ENCODE results near the gene ILF3.

Gene ILF3

DNA sequence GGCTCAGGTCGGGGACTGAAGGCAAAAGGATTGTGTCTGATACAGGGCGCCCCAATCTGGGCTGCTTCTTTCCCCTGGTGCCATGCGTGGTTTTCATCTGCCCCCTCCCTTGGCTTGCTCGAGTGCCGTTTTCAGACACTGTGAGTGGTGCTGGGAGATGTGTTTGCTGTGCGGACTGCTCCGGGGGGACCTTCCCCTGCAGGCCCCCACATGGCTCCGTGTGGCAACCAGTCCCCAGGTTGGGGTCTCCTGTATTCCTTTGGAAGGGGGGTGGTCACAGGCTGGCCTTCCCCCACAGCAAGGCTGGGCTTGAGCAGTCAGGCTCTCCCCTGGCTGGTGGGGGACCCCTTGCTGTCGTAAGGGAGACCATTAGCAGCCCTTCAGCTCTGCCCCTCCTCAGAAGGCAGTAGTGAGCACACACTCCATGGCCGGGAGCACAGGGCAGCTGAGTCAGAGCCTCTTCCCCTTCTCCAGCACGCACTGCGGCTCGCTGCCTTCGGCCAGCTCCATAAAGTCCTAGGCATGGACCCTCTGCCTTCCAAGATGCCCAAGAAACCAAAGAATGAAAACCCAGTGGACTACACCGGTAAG lies 26.5 kb downstream of the ILF3 start:
- Histone ChIP-seq H3K4me2 (ENCODE audit: low read depth, low read length, poor library complexity, severe bottlenecking) (no peak overlapping the region), H3K9me2 (replicated peaks; ENCODE audit: insufficient read depth, low read length) (no peaks in the 10 kb centered on the region), H3F3A (ENCODE audit: insufficient read depth) (no peaks in the 10 kb centered on the region), H3K9ac (ENCODE audit: low read length) (no peak overlapping the region), H3K27me3 (ENCODE audit: low read length) (no peaks in the 10 kb centered on the region), H3K9me3 (ENCODE audit: insufficient read depth, low read length) (no peaks in the 10 kb centered on the region), H4K20me1 (ENCODE audit: low read depth, low read length) (peaks cover 15% of the 10 kb centered on the region; the same call in 1 of the 2 replicates), H3K4me3 (ENCODE audit: insufficient read depth, low read length, poor library complexity, severe bottlenecking) (no peak overlapping the region), H3K36me3 (ENCODE audit: low read length) (peaks cover 61% of the 10 kb centered on the region), H2AFZ (ENCODE audit: low read depth, low read length, severe bottlenecking) (no peak overlapping the region), H3K79me2 (ENCODE audit: insufficient read depth, low read length) (peaks cover 15% of the 10 kb centered on the region), H3K27ac (ENCODE audit: low read depth, low read length) (no peak overlapping the region)
- TF ChIP-seq EZH2phosphoT487 (conservative IDR thresholded peaks at IDR 0.05; ENCODE audit: low read length), result no peak
- TF ChIP-seq, protein P1, sequence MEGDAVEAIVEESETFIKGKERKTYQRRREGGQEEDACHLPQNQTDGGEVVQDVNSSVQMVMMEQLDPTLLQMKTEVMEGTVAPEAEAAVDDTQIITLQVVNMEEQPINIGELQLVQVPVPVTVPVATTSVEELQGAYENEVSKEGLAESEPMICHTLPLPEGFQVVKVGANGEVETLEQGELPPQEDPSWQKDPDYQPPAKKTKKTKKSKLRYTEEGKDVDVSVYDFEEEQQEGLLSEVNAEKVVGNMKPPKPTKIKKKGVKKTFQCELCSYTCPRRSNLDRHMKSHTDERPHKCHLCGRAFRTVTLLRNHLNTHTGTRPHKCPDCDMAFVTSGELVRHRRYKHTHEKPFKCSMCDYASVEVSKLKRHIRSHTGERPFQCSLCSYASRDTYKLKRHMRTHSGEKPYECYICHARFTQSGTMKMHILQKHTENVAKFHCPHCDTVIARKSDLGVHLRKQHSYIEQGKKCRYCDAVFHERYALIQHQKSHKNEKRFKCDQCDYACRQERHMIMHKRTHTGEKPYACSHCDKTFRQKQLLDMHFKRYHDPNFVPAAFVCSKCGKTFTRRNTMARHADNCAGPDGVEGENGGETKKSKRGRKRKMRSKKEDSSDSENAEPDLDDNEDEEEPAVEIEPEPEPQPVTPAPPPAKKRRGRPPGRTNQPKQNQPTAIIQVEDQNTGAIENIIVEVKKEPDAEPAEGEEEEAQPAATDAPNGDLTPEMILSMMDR (IDR thresholded peaks at IDR 0.05; ENCODE audit: insufficient read depth, low read length, poor library complexity, severe bottlenecking), result no peak

- peaks cover 15% of the 10 kb centered on the region; the same call in 1 of the 2 replicates for H4K20me1 ChIP-seq (ENCODE audit: low read depth, low read length)
Measured at GRCh38 chr19:10681658-10682057, 27.5 kb downstream of the ILF3 start.

DNA sequence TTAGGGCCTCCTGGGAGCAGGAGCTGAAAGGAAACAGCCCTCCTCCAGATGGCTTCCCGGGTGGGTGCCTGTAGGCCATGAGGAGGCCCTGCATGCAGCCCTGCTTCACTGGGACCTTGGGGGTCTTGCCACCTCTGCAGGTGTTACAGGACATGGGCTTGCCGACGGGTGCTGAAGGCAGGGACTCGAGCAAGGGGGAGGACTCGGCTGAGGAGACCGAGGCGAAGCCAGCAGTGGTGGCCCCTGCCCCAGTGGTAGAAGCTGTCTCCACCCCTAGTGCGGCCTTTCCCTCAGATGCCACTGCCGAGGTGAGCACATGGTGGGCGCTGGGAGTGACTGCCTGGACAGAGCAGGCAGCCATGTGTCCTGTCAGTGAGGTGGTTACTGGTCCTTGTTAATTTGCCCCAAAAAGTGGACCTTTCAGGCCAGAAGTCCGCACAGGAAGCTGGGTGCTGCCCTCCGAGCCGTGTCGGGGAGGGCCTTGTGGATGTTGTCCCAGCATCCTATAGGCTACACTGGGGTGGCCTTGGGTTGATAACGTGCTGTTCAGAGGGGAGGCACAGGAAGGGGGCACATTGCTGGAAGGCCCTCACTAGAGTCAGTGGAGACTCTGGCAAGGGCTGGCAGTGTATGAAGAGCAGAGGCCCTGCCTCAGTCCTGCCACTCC lies 28.4 kb downstream of the ILF3 start:
- H3K9ac ChIP-seq (ENCODE audit: low read length), result no peak overlapping the region
- H3K27ac ChIP-seq (ENCODE audit: low read depth, low read length), result no peak overlapping the region
- H3K9me2 ChIP-seq (replicated peaks; ENCODE audit: insufficient read depth, low read length), result no peaks in the 10 kb centered on the region
- H4K20me1 ChIP-seq (ENCODE audit: low read depth, low read length), result peaks cover 8% of the 10 kb centered on the region; the same call in 1 of the 2 replicates
- peaks cover 51% of the 10 kb centered on the region for H3K36me3 ChIP-seq (ENCODE audit: low read length)
- H2AFZ ChIP-seq (ENCODE audit: low read depth, low read length, severe bottlenecking), result no peak overlapping the region
- H3F3A ChIP-seq (ENCODE audit: insufficient read depth), result no peaks in the 10 kb centered on the region
- TF ChIP-seq EZH2phosphoT487 (conservative IDR thresholded peaks at IDR 0.05; ENCODE audit: low read length), result no peak
- TF ChIP-seq, protein P1 (IDR thresholded peaks at IDR 0.05; ENCODE audit: insufficient read depth, low read length, poor library complexity, severe bottlenecking), result no peak
- no peak overlapping the region for H3K4me2 ChIP-seq (ENCODE audit: low read depth, low read length, poor library complexity, severe bottlenecking)
- H3K27me3 ChIP-seq (ENCODE audit: low read length), result no peaks in the 10 kb centered on the region
- H3K79me2 ChIP-seq (ENCODE audit: insufficient read depth, low read length), result peaks cover 12% of the 10 kb centered on the region; the same call in 1 of the 2 replicates
- no peak overlapping the region for H3K4me3 ChIP-seq (ENCODE audit: insufficient read depth, low read length, poor library complexity, severe bottlenecking)
- no peaks in the 10 kb centered on the region for H3K9me3 ChIP-seq (ENCODE audit: insufficient read depth, low read length)

More at GRCh38 chr19:10681658-10682057, 27.5 kb downstream of the ILF3 start:
- H3K9me2 ChIP-seq (replicated peaks; ENCODE audit: insufficient read depth, low read length), result no peaks in the 10 kb centered on the region
- H3K4me2 ChIP-seq (ENCODE audit: low read depth, low read length, poor library complexity, severe bottlenecking), result no peak overlapping the region
- H2AFZ ChIP-seq (ENCODE audit: low read depth, low read length, severe bottlenecking), result no peak overlapping the region
- no peak overlapping the region for H3K9ac ChIP-seq (ENCODE audit: low read length)
- peaks cover 60% of the 10 kb centered on the region for H3K36me3 ChIP-seq (ENCODE audit: low read length)
- H3K9me3 ChIP-seq (ENCODE audit: insufficient read depth, low read length), result no peaks in the 10 kb centered on the region
- no peak overlapping the region for H3K27ac ChIP-seq (ENCODE audit: low read depth, low read length)
- peaks cover 12% of the 10 kb centered on the region; the same call in 1 of the 2 replicates for H3K79me2 ChIP-seq (ENCODE audit: insufficient read depth, low read length)
- no peaks in the 10 kb centered on the region for H3K27me3 ChIP-seq (ENCODE audit: low read length)
- no peak overlapping the region for H3K4me3 ChIP-seq (ENCODE audit: insufficient read depth, low read length, poor library complexity, severe bottlenecking)
- H3F3A ChIP-seq (ENCODE audit: insufficient read depth), result no peaks in the 10 kb centered on the region
- TF ChIP-seq EZH2phosphoT487 (conservative IDR thresholded peaks at IDR 0.05; ENCODE audit: low read length), result no peak
- TF ChIP-seq, protein P1 (IDR thresholded peaks at IDR 0.05; ENCODE audit: insufficient read depth, low read length, poor library complexity, severe bottlenecking), result no peak
